ENCODE results near the gene FARP1. TPM values are rescaled to one million over a fixed set of nuclear protein-coding genes. Genes with fewer than 3 reads are reported as not detected.

The FARP1 gene
- total and polyA plus RNA-seq, 2 of the 8 experiments (the other 6 are each of a cell fraction or from before 2014, with no cell fraction given) = 24.7 to 104 TPM

DNA sequence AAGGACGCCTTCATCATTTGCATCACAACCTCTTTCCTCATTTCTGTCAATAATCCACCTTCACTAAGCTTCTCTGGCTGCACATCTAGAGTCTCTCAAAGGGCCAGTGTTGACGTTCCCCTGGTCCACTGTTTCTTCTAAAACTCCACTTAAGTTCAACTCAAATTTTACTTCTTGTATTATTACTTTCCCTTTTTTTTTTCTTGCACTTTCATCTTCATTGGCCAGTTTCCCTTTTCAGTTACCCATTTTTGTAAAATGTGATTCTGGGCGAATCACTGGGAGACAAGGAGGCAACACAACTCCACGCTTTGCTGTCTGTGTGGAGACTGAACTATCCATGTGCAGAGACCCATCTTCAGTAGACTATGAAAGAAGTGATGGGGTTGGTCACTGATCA, 162.8 kb downstream of the FARP1 start (continued):
- TF ChIP-seq CBX5 (IDR thresholded peaks at IDR 0.05; ENCODE audit: low read depth, low read length) (no peak), SUZ12 (IDR thresholded peaks at IDR 0.05; ENCODE audit: low read length) (no peak), BCL11A (IDR thresholded peaks at IDR 0.05; ENCODE audit: low read depth in 2 of 2, low read length in 2 of 2) (no peak), SIRT6 (IDR thresholded peaks at IDR 0.05; ENCODE audit: low read length) (no peak), CBX8 (IDR thresholded peaks at IDR 0.05; ENCODE audit: borderline replicate concordance, low read depth, low read length) (no peak), JUN (IDR thresholded peaks at IDR 0.05; ENCODE audit: low read depth, low read length) (no peak), SAP30 (IDR thresholded peaks at IDR 0.05; ENCODE audit: insufficient read depth, insufficient replicate concordance, low read length) (no peak), SIX5 (IDR thresholded peaks at IDR 0.05; ENCODE audit: low read depth, low read length) (no peak)

Measured in H1 (cell line).